ENCODE measurements around the gene RANBP2.

- TF ChIP-seq, protein P1, sequence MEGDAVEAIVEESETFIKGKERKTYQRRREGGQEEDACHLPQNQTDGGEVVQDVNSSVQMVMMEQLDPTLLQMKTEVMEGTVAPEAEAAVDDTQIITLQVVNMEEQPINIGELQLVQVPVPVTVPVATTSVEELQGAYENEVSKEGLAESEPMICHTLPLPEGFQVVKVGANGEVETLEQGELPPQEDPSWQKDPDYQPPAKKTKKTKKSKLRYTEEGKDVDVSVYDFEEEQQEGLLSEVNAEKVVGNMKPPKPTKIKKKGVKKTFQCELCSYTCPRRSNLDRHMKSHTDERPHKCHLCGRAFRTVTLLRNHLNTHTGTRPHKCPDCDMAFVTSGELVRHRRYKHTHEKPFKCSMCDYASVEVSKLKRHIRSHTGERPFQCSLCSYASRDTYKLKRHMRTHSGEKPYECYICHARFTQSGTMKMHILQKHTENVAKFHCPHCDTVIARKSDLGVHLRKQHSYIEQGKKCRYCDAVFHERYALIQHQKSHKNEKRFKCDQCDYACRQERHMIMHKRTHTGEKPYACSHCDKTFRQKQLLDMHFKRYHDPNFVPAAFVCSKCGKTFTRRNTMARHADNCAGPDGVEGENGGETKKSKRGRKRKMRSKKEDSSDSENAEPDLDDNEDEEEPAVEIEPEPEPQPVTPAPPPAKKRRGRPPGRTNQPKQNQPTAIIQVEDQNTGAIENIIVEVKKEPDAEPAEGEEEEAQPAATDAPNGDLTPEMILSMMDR (IDR thresholded peaks at IDR 0.05; ENCODE audit: poor library complexity) = no peak
- TF ChIP-seq EZH2phosphoT487 (IDR thresholded peaks at IDR 0.05; ENCODE audit: low read depth, severe bottlenecking, unreplicated experiment) (no peak), EZH2 (IDR thresholded peaks at IDR 0.05; ENCODE audit: borderline replicate concordance) (no peak)
Observed at GRCh38 chr2:108787216-108787541, 67.9 kb downstream of the RANBP2 start.
